GM18502 (cell line): ENCODE data around the gene ZFHX3.

Experiments used
- ATAC-seq: cut with Tn5 transposase; IDR thresholded peaks from one replicate; pipeline ENCODE4 v1.9.1; 2021; ENCODE audit warnings: mild to moderate bottlenecking; ENCODE audit not compliant: unreplicated experiment, poor library complexity

The ZFHX3 gene

GRCh38 chr16:72840631-72841381, 207.1 kb downstream of the ZFHX3 start:
- no peak for ATAC-seq

- ATAC-seq: no peak
Observed at GRCh38 chr16:72838951-72839350, 209.0 kb downstream of the ZFHX3 start.

GRCh38 chr16:72838586-72838910, 209.4 kb downstream of the ZFHX3 start:
- no peak for ATAC-seq

GRCh38 chr16:72837846-72838585, 209.9 kb downstream of the ZFHX3 start:
- ATAC-seq: no peak

GRCh38 chr16:72836985-72837384, 210.9 kb downstream of the ZFHX3 start:
- no peak for ATAC-seq

GRCh38 chr16:72836181-72836580, 211.7 kb downstream of the ZFHX3 start:
- ATAC-seq: no peak

GRCh38 chr16:72835086-72835485, 212.8 kb downstream of the ZFHX3 start:
- ATAC-seq: no peak

- ATAC-seq: no peak
Observed at GRCh38 chr16:72834499-72834898, 213.4 kb downstream of the ZFHX3 start.

- no peak for ATAC-seq
Observed at GRCh38 chr16:72833969-72834368, 214.0 kb downstream of the ZFHX3 start.

GRCh38 chr16:72833482-72833881, 214.4 kb downstream of the ZFHX3 start:
- ATAC-seq: no peak

GRCh38 chr16:72832621-72833248, 215.2 kb downstream of the ZFHX3 start:
- ATAC-seq: peak; percentile 81

GRCh38 chr16:72829846-72830775, 217.8 kb downstream of the ZFHX3 start:
- no peak for ATAC-seq

- no peak for ATAC-seq
Observed at GRCh38 chr16:72827866-72828265, 220.1 kb downstream of the ZFHX3 start.

GRCh38 chr16:72825912-72826621, 221.9 kb downstream of the ZFHX3 start:
- ATAC-seq: no peak

- ATAC-seq: no peak
Observed at GRCh38 chr16:72824761-72825160, 223.2 kb downstream of the ZFHX3 start.

GRCh38 chr16:72824027-72824426, 223.9 kb downstream of the ZFHX3 start:
- ATAC-seq: no peak

GRCh38 chr16:72821185-72821950, 226.6 kb downstream of the ZFHX3 start:
- no peak for ATAC-seq

GRCh38 chr16:72819345-72819744, 228.6 kb downstream of the ZFHX3 start:
- ATAC-seq: no peak

- ATAC-seq: no peak
Observed at GRCh38 chr16:72818236-72818845, 229.6 kb downstream of the ZFHX3 start.
